Heart left ventricle (tissue), 16 donors: ENCODE measurements around the gene PTH2R. TPM values are rescaled to one million over a fixed set of nuclear protein-coding genes. Genes with fewer than 3 reads are reported as not detected.

Source experiments
- ATAC-seq, 4 donors: fragments of 200-7000 bp; cut with Tn5 transposase; one replicate each; pipeline ENCODE4 v1.9.1; 2020 to 2022; ENCODE audit warnings: moderate library complexity in 4 of 4, mild to moderate bottlenecking in 3 of 4, moderate number of reproducible peaks in 1 of 4
- DNase-seq, 5 donors: peaks; one replicate each; pipeline ENCODE4 v3.0.0-alpha.2; 2020
- H3K27ac ChIP-seq, 12 donors: fragments of 200-600 bp; sonication (generic) in 4 of 12; one replicate each; pipeline versions ENCODE4 v1.5.0 to v1.8.0; 2016 to 2022; ENCODE audit warnings: mild to moderate bottlenecking in 2 of 12
- H3K27me3 ChIP-seq, 9 donors: fragments of 200-600 bp; sonication (generic) in 2 of 9; one replicate each; pipeline versions ENCODE4 v1.5.1 to v1.8.0; 2016 to 2022; ENCODE audit warnings: mild to moderate bottlenecking in 3 of 9
- H3K36me3 ChIP-seq, 9 donors: fragments of 200-600 bp; sonication (generic) in 2 of 9; one replicate each; pipeline versions ENCODE4 v1.5.0 to v1.8.0; 2018 to 2022; ENCODE audit warnings: mild to moderate bottlenecking in 2 of 9
- H3K4me1 ChIP-seq, 12 donors: fragments of 200-600 bp; sonication (generic) in 4 of 12; one replicate each; pipeline versions ENCODE4 v1.5.0 to v1.8.0; 2016 to 2022; ENCODE audit warnings: mild to moderate bottlenecking in 3 of 12
- H3K4me3 ChIP-seq, 12 donors: fragments of 200-600 bp; sonication (generic) in 4 of 12; one replicate each; pipeline versions ENCODE4 v1.5.0 to v1.8.0; 2017 to 2022; ENCODE audit warnings: mild to moderate bottlenecking in 9 of 12, moderate library complexity in 4 of 12
- H3K9me3 ChIP-seq, 12 donors: fragments of 200-600 bp; sonication (generic) in 4 of 12; one replicate each; pipeline versions ENCODE4 v1.5.0 to v1.8.0; 2016 to 2022; ENCODE audit warnings: mild to moderate bottlenecking in 1 of 12
- CTCF ChIP-seq, 12 donors: fragments of 200-600 bp; sonication (generic) in 4 of 12; IDR thresholded peaks; one replicate each; pipeline versions ENCODE4 v1.5.0 to v1.8.0; 2018 to 2022; ENCODE audit warnings: antibody characterized with exemption in 12 of 12, mild to moderate bottlenecking in 5 of 12
- POLR2A ChIP-seq, 2 donors: fragments of 450-650 bp; IDR thresholded peaks; one replicate each; pipeline ENCODE4 v1.6.1; 2017; ENCODE audit warnings: antibody characterized with exemption in 2 of 2, mild to moderate bottlenecking in 2 of 2, moderate library complexity in 2 of 2
- WGBS, 4 donors: extraction: QIAGEN DNeasy Blood & Tissue Kit in 2 of 4; methylation state at CpG; one replicate each; pipeline versions ENCODE4 v1.1.5 to v1.1.7; 2013 to 2018; 5-methylcytosine and 5-hydroxymethylcytosine counted together
- intact Hi-C, 10 donors: fragments of 100-400 bp; cut with DNase I; formaldehyde crosslinking; loops; one replicate each; pipeline versions ENCODE4 v1.11.1 to v1.14.2; 2022
- polyA plus RNA-seq, 2 donors: library from polyadenylated mRNA; stranded (reverse); fragments of 200-250 nt; gene quantifications; one replicate each; pipeline ENCODE4 v1.2.3, GENCODE V29; 2013
- total RNA-seq, 9 donors: library from RNA; depleted of rRNA in 2 of 9; stranded (reverse); fragments of >200 nt in 2 of 9; fragmentation: NEBNext Ultra II Directional in 3 of 9; extraction: Animal tissue kit (Norgen Biotek cat#: 25700) in 3 of 9; gene quantifications; one replicate each; pipeline versions ENCODE4 v1.1.0 to v1.2.4, GENCODE V29; 2016 to 2023
- donor health status: ischemic (EF 13 %, LVEDD 7.1; RV severe dilation, severe dysfunction).
- donor health status: healthy with polysubstance abuse.
- donor health status: DM: no; HTN: yes; CAD: no.
- donor health status: DM: no; HTN: no; CAD: no.
- donor health status: ischemic (EF 25% LVEDD 6.9; RV normal size, moderate dysfunction).
- donor health status: ischemic (EF 25% LVEDD 5.7; RV mildly dilated, moderate dysfunction).
- donor health status: healthy.
- donor health status: DM: yes; HTN: yes; CAD: no.
- donor health status: ischemic (EF 35%, LVEDD 5.7; RV mildly dilated, moderate dysfunction).
- donor health status: nonischemic (EF 11% LVEDD 7.7; RV severe dilation, severe dysfunction).
- donor health status: DM: yes; HTN: yes; CAD: no.
- donor health status: PGD.
- donor health status: ischemic (EF 29% LVEDD 5.4; RV normal size, mild dysfunction).
- donor health status: nonischemic (EF 23%, LVEDD 6.1; RV moderate dilation, normal function).

The PTH2R gene
- total and polyA plus RNA-seq, 11 donors, result 0.11 to 0.34 TPM; not detected in 9

- no peak for TF ChIP-seq POLR2A (IDR thresholded peaks at IDR 0.05)
- no peak for TF ChIP-seq CTCF (IDR thresholded peaks at IDR 0.05)
- ATAC-seq (no peak), DNase-seq (no peak)
- no peaks in the 10 kb centered on the region for H3K9me3 ChIP-seq
- no peaks in the 10 kb centered on the region for H3K36me3 ChIP-seq
- WGBS, 4 donors, result 70 to 76% (median 75%) methylated on average over 8 of the region's 8 CpGs
- no peaks in the 10 kb centered on the region for H3K27me3 ChIP-seq
- intact Hi-C loops, result loop anchor here in 2 of 10 donors (10.0 kb wide), 1 partner anchor 741 kb away; no protein-coding TSS in a partner anchor
- no peak overlapping the region for H3K4me3 ChIP-seq
- H3K27ac ChIP-seq, result no peak overlapping the region
- H3K4me1 ChIP-seq, result peaks cover 0 to 3% (median 0%) of the 10 kb centered on the region in 12 donors
Observed at GRCh38 chr2:208464205-208464604, 57.6 kb downstream of the PTH2R start.

GRCh38 chr2:208466151-208466919 is 59.7 kb downstream of the PTH2R start:
- 34 to 45% (median 39%) methylated on average over 6 of the region's 6 CpGs for WGBS, 4 donors
- H3K4me3 ChIP-seq, result no peak overlapping the region
- H3K36me3 ChIP-seq, result no peaks in the 10 kb centered on the region
- intact Hi-C loops, result loop anchor here in 3 of 10 donors (5.0 to 10.0 kb wide), 2 partner anchors 738 to 741 kb away; no protein-coding TSS in a partner anchor
- no peak overlapping the region for H3K27ac ChIP-seq
- peak in 1 of 5 donors; percentile 7 for DNase-seq
- H3K27me3 ChIP-seq, result no peaks in the 10 kb centered on the region
- H3K9me3 ChIP-seq, result peaks cover 0 to 6% (median 0%) of the 10 kb centered on the region in 12 donors
- ATAC-seq, result no peak
- peak; percentile 18 to 67 (median 44) for TF ChIP-seq CTCF (IDR thresholded peaks at IDR 0.05)
- no peak for TF ChIP-seq POLR2A (IDR thresholded peaks at IDR 0.05)
- peaks cover 0 to 3% (median 0%) of the 10 kb centered on the region in 12 donors for H3K4me1 ChIP-seq

- TF ChIP-seq CTCF (IDR thresholded peaks at IDR 0.05) (no peak), POLR2A (IDR thresholded peaks at IDR 0.05) (no peak)
- DNase-seq (no peak), ATAC-seq (no peak)
- Histone ChIP-seq H3K27me3 (no peaks in the 10 kb centered on the region), H3K27ac (no peak overlapping the region), H3K4me3 (no peak overlapping the region), H3K36me3 (no peaks in the 10 kb centered on the region), H3K9me3 (peaks cover 0 to 11% (median 0%) of the 10 kb centered on the region in 12 donors), H3K4me1 (peaks cover 0 to 3% (median 0%) of the 10 kb centered on the region in 12 donors)
- 40 to 62% (median 51%) methylated on average over 1 of the region's 1 CpG for WGBS, 4 donors
- intact Hi-C loops, result loop anchor here in 3 of 10 donors (5.0 to 10.0 kb wide), 2 partner anchors 738 to 740 kb away; no protein-coding TSS in a partner anchor
Observed at GRCh38 chr2:208466920-208467298, 60.3 kb downstream of the PTH2R start.

- Histone ChIP-seq H3K4me3 (no peak overlapping the region), H3K36me3 (no peaks in the 10 kb centered on the region), H3K27ac (no peak overlapping the region), H3K4me1 (peaks cover 0 to 3% (median 0%) of the 10 kb centered on the region in 12 donors), H3K27me3 (no peaks in the 10 kb centered on the region), H3K9me3 (peaks cover 0 to 11% (median 0%) of the 10 kb centered on the region in 12 donors)
- no peak for ATAC-seq
- 60 to 70% (median 63%) methylated on average over 1 of the region's 1 CpG for WGBS, 4 donors
- TF ChIP-seq CTCF (IDR thresholded peaks at IDR 0.05) (no peak), POLR2A (IDR thresholded peaks at IDR 0.05) (no peak)
- no peak for DNase-seq
- intact Hi-C loops, result loop anchor here in 3 of 10 donors (5.0 to 10.0 kb wide), 2 partner anchors 737 to 740 kb away; no protein-coding TSS in a partner anchor
Observed at GRCh38 chr2:208467564-208467963, 61.0 kb downstream of the PTH2R start.
